ENCODE measurements around the gene RSU1. TPM values are rescaled to one million over a fixed set of nuclear protein-coding genes. Genes with fewer than 3 reads are reported as not detected.

RSU1 gene
- polyA plus RNA-seq, 1 experiment, result 277 TPM

DNA sequence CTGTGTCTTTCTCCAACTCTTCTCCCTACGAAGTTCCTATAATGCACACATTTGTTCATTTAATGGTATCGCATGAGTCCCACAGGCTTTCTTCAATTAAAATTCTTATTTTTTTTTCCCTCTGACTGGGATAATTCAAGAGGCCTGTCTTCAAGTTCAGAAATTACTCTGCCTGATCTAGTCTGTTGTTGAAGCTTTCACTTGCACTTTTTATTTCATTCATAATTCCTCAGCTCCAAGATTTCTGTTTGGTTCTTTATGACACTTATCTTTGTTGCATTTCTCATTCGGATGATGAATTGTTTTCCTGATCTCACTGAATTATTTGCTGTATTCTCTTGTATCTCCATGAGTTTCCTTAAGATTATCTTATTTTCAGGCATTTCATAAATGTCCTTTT is 103.9 kb downstream of the RSU1 start:
- TF ChIP-seq, protein P1, sequence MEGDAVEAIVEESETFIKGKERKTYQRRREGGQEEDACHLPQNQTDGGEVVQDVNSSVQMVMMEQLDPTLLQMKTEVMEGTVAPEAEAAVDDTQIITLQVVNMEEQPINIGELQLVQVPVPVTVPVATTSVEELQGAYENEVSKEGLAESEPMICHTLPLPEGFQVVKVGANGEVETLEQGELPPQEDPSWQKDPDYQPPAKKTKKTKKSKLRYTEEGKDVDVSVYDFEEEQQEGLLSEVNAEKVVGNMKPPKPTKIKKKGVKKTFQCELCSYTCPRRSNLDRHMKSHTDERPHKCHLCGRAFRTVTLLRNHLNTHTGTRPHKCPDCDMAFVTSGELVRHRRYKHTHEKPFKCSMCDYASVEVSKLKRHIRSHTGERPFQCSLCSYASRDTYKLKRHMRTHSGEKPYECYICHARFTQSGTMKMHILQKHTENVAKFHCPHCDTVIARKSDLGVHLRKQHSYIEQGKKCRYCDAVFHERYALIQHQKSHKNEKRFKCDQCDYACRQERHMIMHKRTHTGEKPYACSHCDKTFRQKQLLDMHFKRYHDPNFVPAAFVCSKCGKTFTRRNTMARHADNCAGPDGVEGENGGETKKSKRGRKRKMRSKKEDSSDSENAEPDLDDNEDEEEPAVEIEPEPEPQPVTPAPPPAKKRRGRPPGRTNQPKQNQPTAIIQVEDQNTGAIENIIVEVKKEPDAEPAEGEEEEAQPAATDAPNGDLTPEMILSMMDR (IDR thresholded peaks at IDR 0.05; ENCODE audit: insufficient read depth, low read depth, low read length), result no peak
- Histone ChIP-seq H3K4me3 (ENCODE audit: low read depth, low read length) (no peak overlapping the region), H3K27me3 (ENCODE audit: control insufficient read depth, insufficient read depth, low read length) (no peaks in the 10 kb centered on the region), H3K36me3 (ENCODE audit: control insufficient read depth, insufficient read depth, low read length) (no peaks in the 10 kb centered on the region; the same call in 1 of the 2 replicates)
- ChIA-PET POLR2A (no interaction called here), CTCF (no interaction called here)
- DNase-seq (ENCODE audit: low read depth), result no peak

DNA sequence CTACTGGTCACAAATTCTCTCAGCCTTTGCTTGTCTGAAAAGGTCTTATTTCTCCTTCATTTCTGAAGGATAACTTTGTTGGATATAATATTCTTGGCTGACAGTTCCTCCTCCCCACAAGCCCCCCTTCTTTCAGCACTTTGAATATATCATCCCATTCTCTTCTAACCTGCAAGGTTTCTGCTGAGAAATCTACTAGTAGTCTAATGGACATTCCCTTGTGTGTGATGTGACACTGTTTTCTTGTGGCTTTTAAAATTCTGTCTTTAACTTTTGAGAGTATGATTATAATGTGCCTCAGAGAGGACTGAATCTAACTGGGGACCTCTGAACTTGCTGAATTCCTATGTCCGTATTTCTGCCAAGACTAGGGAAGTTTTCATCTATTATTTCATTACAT is 104.3 kb downstream of the RSU1 start:
- Histone ChIP-seq H3K4me3 (ENCODE audit: low read depth, low read length) (no peak overlapping the region), H3K27me3 (ENCODE audit: control insufficient read depth, insufficient read depth, low read length) (no peaks in the 10 kb centered on the region), H3K36me3 (ENCODE audit: control insufficient read depth, insufficient read depth, low read length) (no peaks in the 10 kb centered on the region; the same call in 1 of the 2 replicates)
- ChIA-PET CTCF (no interaction called here), POLR2A (no interaction called here)
- TF ChIP-seq, protein P1 (IDR thresholded peaks at IDR 0.05; ENCODE audit: insufficient read depth, low read depth, low read length), result no peak
- no peak for DNase-seq (ENCODE audit: low read depth)

DNA sequence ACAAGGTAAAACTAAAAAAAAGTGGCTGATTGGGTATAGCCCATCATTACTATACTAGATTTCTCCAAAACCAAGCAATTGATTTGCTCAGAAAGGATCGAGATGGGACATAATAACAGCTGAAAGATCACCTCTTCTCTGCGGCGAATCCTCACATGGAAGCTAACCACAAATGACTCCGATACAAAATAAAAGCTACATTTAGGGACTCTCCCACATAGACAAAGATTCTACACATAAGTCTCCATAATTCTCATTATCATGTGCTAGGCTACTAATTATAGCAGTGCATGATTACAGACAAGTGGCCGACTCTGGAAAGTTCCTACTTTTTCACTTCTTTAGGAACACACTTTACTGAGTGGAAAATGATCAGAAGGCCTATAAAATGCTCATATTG is 116.9 kb downstream of the RSU1 start:
- Histone ChIP-seq H3K27me3 (ENCODE audit: control insufficient read depth, insufficient read depth, low read length) (no peaks in the 10 kb centered on the region), H3K4me3 (ENCODE audit: low read depth, low read length) (no peak overlapping the region), H3K36me3 (ENCODE audit: control insufficient read depth, insufficient read depth, low read length) (no peaks in the 10 kb centered on the region)
- POLR2A ChIA-PET, result no interaction called here
- DNase-seq (ENCODE audit: low read depth), result no peak
- CTCF ChIA-PET, result interaction anchor here (1.5 kb wide), 1 partner anchor 32 kb away, joined by 4 read pairs; no protein-coding TSS in a partner anchor
- TF ChIP-seq, protein P1 (IDR thresholded peaks at IDR 0.05; ENCODE audit: insufficient read depth, low read depth, low read length), result no peak

DNA sequence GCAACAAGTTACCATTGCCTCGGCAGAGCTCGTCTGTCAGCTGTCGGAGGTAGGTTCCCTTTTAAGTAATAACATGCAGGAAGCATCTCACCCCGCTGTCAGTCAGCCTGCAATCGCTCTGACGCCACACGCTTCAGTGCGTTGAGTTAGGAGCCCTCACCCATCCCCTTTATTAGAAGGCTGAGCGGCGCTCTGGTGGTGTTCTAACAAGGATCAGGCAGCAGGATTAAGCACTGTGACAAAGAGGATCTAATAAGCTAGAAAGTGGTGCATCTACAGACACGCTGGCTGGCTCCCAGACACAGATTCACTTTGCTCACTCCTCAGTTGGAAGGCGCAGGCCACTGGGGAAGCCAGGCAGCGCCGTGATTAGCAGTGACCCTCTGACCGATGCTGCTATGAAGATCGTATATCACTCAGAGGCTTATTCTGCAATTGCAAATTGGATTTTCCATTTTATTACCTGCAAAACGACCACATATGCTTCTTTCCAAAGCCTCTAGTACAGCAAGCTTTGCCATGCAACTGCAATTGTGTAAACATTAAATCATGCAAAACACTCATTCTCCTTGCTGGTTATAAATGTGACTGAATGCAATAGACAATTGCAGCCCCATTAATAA is 117.7 kb downstream of the RSU1 start:
- ChIA-PET POLR2A (no interaction called here), CTCF (interaction anchor here (1.5 kb wide), 1 partner anchor 32 kb away, joined by 4 read pairs; no protein-coding TSS in a partner anchor)
- Histone ChIP-seq H3K36me3 (ENCODE audit: control insufficient read depth, insufficient read depth, low read length) (0 out of 2 replicates have a peak, but pooled peaks cover under 1% of the 10 kb centered on the region), H3K4me3 (ENCODE audit: low read depth, low read length) (no peak overlapping the region), H3K27me3 (ENCODE audit: control insufficient read depth, insufficient read depth, low read length) (no peaks in the 10 kb centered on the region)
- DNase-seq (ENCODE audit: low read depth), result no peak
- TF ChIP-seq, protein P1 (IDR thresholded peaks at IDR 0.05; ENCODE audit: insufficient read depth, low read depth, low read length), result no peak

DNA sequence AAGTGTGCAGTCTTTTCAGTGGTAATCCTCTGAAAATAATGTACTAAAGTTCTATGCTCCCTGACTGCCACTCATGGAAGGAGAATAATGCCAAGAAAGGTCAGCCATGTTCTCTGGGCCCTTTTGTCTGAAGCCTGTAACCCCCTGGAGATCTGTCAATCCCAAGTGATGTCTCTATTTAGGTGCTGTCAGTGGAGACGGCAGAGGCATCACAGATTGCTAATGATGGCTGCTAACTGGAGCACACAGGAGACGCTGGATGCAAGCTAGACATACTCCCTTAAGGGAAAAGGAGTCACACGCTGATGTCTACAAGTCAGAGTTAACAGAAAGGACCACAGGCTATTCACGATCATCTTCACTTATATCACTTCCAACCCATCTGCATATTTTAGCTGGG is 118.8 kb downstream of the RSU1 start:
- no peaks in the 10 kb centered on the region for H3K27me3 ChIP-seq (ENCODE audit: control insufficient read depth, insufficient read depth, low read length)
- ChIA-PET POLR2A (no interaction called here), CTCF (no interaction called here)
- H3K36me3 ChIP-seq (ENCODE audit: control insufficient read depth, insufficient read depth, low read length), result 0 out of 2 replicates have a peak, but pooled peaks cover 2% of the 10 kb centered on the region
- DNase-seq (ENCODE audit: low read depth), result no peak
- TF ChIP-seq, protein P1 (IDR thresholded peaks at IDR 0.05; ENCODE audit: insufficient read depth, low read depth, low read length), result no peak
- no peak overlapping the region for H3K4me3 ChIP-seq (ENCODE audit: low read depth, low read length)
